SU-DHL-6 (cell line): Measurements from ENCODE around the gene KCNE4.

Source experiments
- H2AFZ ChIP-seq: fragments of 200-600 bp; sonication (generic); 2 replicates; pipeline ENCODE4 v1.6.1; 2014; ENCODE audit warnings: low read depth, mild to moderate bottlenecking, moderate library complexity, mixed read lengths, antibody characterized with exemption, low read length; ENCODE audit not compliant: severe bottlenecking
- H3F3A ChIP-seq: fragments of 200-600 bp; shearing (Covaris generic); 2 replicates; pipeline ENCODE4 v1.6.0; 2016; ENCODE audit warnings: antibody characterized with exemption, mild to moderate bottlenecking; ENCODE audit not compliant: insufficient read depth
- H3K27ac ChIP-seq: fragments of 200-600 bp; sonication (generic); 2 replicates; pipeline ENCODE4 v1.5.1; 2016; ENCODE audit warnings: low read depth, mild to moderate bottlenecking, low read length, moderate library complexity, mixed read lengths
- H3K27me3 ChIP-seq: fragments of 200-600 bp; sonication (generic), shearing (Covaris generic); 2 replicates; pipeline ENCODE4 v1.6.0; 2014; ENCODE audit warnings: mild to moderate bottlenecking, low read length
- H3K36me3 ChIP-seq: fragments of 200-600 bp; sonication (generic); 2 replicates; pipeline ENCODE4 v1.6.1; 2014; ENCODE audit warnings: mild to moderate bottlenecking, low read length, mixed read lengths
- H3K4me2 ChIP-seq: fragments of 300-600, 200-600 bp; shearing (Covaris generic), sonication (generic); 2 replicates; pipeline ENCODE4 v1.6.0; 2014; ENCODE audit warnings: low read length, low read depth, mild to moderate bottlenecking; ENCODE audit not compliant: poor library complexity, severe bottlenecking
- H3K4me3 ChIP-seq: fragments of 200-600 bp; sonication (generic); 2 replicates; pipeline ENCODE4 v1.5.1; 2014; ENCODE audit warnings: antibody characterized with exemption, low read length, mild to moderate bottlenecking, mixed read lengths; ENCODE audit not compliant: insufficient read depth, poor library complexity, severe bottlenecking
- H3K79me2 ChIP-seq: fragments of 200-600 bp; sonication (generic); 2 replicates; pipeline ENCODE4 v1.6.1; 2014; ENCODE audit warnings: mild to moderate bottlenecking, low read length, moderate library complexity; ENCODE audit not compliant: insufficient read depth
- H3K9ac ChIP-seq: fragments of 200-600 bp; sonication (generic); 2 replicates; pipeline ENCODE4 v1.7.0; 2014; ENCODE audit warnings: mild to moderate bottlenecking, low read length
- H3K9me2 ChIP-seq: fragments of 200-600 bp; sonication (generic); replicated peaks from 2 replicates; pipeline ENCODE4 v1.6.1; 2014; ENCODE audit warnings: low read length; ENCODE audit not compliant: insufficient read depth
- H3K9me3 ChIP-seq: fragments of 200-600 bp; sonication (generic); 2 replicates; pipeline ENCODE4 v1.6.1; 2014; ENCODE audit warnings: low read length, mixed read lengths; ENCODE audit not compliant: insufficient read depth
- H4K20me1 ChIP-seq: fragments of 200-600 bp; sonication (generic); 2 replicates; pipeline ENCODE4 v1.6.1; 2014; ENCODE audit warnings: low read depth, mild to moderate bottlenecking, antibody characterized with exemption, low read length, moderate library complexity, mixed read lengths
- CTCF ChIP-seq: fragments of 200-600 bp; sonication (generic); IDR thresholded peaks from one replicate; pipeline ENCODE4 v1.5.1; 2017; ENCODE audit warnings: antibody characterized with exemption, mild to moderate bottlenecking, low read length, moderate library complexity; ENCODE audit not compliant: insufficient read depth, poor library complexity, severe bottlenecking
- EZH2phosphoT487 ChIP-seq: fragments of 200-600 bp; sonication (generic), shearing (Covaris generic); conservative IDR thresholded peaks from 2 replicates; pipeline ENCODE4 v1.6.1; 2018; ENCODE audit warnings: mild to moderate bottlenecking, antibody characterized with exemption, low read length, moderate library complexity, mixed read lengths

The KCNE4 gene

GRCh38 chr2:223069988-223070387 lies 18.0 kb downstream of the KCNE4 start:
- TF ChIP-seq CTCF (no peak), EZH2phosphoT487 (no peak)
- Histone ChIP-seq H3K79me2 (no peaks in the 10 kb centered on the region), H3K9me3 (no peaks in the 10 kb centered on the region), H3K27ac (no peak overlapping the region), H3K4me2 (no peak overlapping the region), H3K9ac (no peak overlapping the region), H3K27me3 (0 out of 2 replicates have a peak, but pooled peaks cover 7% of the 10 kb centered on the region), H3K36me3 (no peaks in the 10 kb centered on the region), H3K9me2 (no peaks in the 10 kb centered on the region), H3F3A (no peaks in the 10 kb centered on the region), H3K4me3 (no peak overlapping the region), H2AFZ (no peak overlapping the region), H4K20me1 (no peaks in the 10 kb centered on the region)

GRCh38 chr2:223071139-223071538 lies 19.1 kb downstream of the KCNE4 start:
- Histone ChIP-seq H3K9me2 (no peaks in the 10 kb centered on the region), H3K4me3 (no peak overlapping the region), H3K4me2 (no peak overlapping the region)

GRCh38 chr2:223072826-223073225 lies 20.8 kb downstream of the KCNE4 start:
- no peak overlapping the region for H3K27ac ChIP-seq
- no peak overlapping the region for H3K4me2 ChIP-seq
- H3K9ac ChIP-seq = no peak overlapping the region
- no peaks in the 10 kb centered on the region for H3K9me2 ChIP-seq
- H2AFZ ChIP-seq = no peak overlapping the region
- no peaks in the 10 kb centered on the region for H3K79me2 ChIP-seq
- TF ChIP-seq EZH2phosphoT487 = no peak
- H4K20me1 ChIP-seq = no peaks in the 10 kb centered on the region
- no peak overlapping the region for H3K4me3 ChIP-seq
- H3K36me3 ChIP-seq = no peaks in the 10 kb centered on the region
- 0 out of 2 replicates have a peak, but pooled peaks cover 3% of the 10 kb centered on the region for H3K27me3 ChIP-seq
- H3K9me3 ChIP-seq = no peaks in the 10 kb centered on the region
- H3F3A ChIP-seq = no peaks in the 10 kb centered on the region

More at GRCh38 chr2:223071139-223071538, 19.1 kb downstream of the KCNE4 start:
- no peak for TF ChIP-seq EZH2phosphoT487
- Histone ChIP-seq H3K9me3 (no peaks in the 10 kb centered on the region), H4K20me1 (no peaks in the 10 kb centered on the region), H3K79me2 (no peaks in the 10 kb centered on the region), H2AFZ (no peak overlapping the region), H3F3A (no peaks in the 10 kb centered on the region), H3K27ac (no peak overlapping the region), H3K9ac (no peak overlapping the region), H3K27me3 (0 out of 2 replicates have a peak, but pooled peaks cover 5% of the 10 kb centered on the region), H3K36me3 (no peaks in the 10 kb centered on the region)

GRCh38 chr2:223075301-223076270 lies 23.6 kb downstream of the KCNE4 start:
- Histone ChIP-seq H3K9me2 (no peaks in the 10 kb centered on the region), H3K9me3 (no peaks in the 10 kb centered on the region), H3F3A (no peaks in the 10 kb centered on the region), H3K4me2 (no peak overlapping the region), H3K79me2 (no peaks in the 10 kb centered on the region), H4K20me1 (no peaks in the 10 kb centered on the region), H3K27me3 (no peaks in the 10 kb centered on the region), H2AFZ (no peak overlapping the region), H3K27ac (no peak overlapping the region), H3K4me3 (no peak overlapping the region), H3K9ac (no peak overlapping the region), H3K36me3 (no peaks in the 10 kb centered on the region)
- no peak for TF ChIP-seq EZH2phosphoT487
- no peak for TF ChIP-seq CTCF
